ENCODE measurements around the gene NOL6.
"Not testable (repeated sequence)": the region's sequence is repeated elsewhere in the genome, so short reads cannot be mapped to it uniquely, and the experiment has no call there.

The NOL6 gene, protein sequence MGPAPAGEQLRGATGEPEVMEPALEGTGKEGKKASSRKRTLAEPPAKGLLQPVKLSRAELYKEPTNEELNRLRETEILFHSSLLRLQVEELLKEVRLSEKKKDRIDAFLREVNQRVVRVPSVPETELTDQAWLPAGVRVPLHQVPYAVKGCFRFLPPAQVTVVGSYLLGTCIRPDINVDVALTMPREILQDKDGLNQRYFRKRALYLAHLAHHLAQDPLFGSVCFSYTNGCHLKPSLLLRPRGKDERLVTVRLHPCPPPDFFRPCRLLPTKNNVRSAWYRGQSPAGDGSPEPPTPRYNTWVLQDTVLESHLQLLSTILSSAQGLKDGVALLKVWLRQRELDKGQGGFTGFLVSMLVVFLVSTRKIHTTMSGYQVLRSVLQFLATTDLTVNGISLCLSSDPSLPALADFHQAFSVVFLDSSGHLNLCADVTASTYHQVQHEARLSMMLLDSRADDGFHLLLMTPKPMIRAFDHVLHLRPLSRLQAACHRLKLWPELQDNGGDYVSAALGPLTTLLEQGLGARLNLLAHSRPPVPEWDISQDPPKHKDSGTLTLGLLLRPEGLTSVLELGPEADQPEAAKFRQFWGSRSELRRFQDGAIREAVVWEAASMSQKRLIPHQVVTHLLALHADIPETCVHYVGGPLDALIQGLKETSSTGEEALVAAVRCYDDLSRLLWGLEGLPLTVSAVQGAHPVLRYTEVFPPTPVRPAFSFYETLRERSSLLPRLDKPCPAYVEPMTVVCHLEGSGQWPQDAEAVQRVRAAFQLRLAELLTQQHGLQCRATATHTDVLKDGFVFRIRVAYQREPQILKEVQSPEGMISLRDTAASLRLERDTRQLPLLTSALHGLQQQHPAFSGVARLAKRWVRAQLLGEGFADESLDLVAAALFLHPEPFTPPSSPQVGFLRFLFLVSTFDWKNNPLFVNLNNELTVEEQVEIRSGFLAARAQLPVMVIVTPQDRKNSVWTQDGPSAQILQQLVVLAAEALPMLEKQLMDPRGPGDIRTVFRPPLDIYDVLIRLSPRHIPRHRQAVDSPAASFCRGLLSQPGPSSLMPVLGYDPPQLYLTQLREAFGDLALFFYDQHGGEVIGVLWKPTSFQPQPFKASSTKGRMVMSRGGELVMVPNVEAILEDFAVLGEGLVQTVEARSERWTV

DNA sequence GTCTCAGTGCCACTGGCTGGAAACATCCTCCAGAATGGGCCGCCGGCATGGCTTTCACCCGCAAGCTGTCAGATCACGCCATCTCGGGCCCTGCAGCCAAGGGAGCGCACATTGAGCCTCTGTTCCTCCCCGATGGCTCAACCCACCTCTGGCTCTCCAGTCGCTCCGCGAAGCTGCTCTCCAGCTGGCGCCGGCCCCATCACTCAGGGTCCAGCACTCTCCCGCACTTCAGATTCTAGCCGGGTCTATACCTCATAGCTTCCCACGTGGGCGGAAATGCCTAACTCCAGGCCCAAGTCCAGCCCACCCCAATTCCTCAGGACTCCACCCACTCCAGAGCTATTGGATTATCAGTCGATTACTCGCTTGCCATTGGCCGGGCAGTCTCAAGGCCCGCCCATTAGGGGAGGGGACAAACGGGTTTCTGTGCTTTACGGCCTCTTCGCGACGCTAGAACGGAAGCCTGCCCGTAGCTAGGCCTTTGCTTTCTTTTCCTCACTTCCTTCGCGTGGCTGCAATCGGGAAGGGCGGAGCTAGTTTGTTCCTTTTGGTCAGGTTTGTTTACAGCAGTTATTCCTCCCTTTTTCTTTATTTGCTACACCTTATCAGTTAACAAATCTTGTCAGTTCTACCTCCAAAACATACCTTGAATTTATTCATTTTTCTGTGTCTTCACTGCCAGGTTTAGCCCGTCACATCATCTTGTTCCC, at the start of gene NOL6:
Gene NOL6 (minus strand): TSS at position 282 of the 710 bp plus-strand sequence. CDS start 82 bp downstream, at position 200.
- DNase-seq (ENCODE audit: low read depth) = peak; percentile 97

DNA sequence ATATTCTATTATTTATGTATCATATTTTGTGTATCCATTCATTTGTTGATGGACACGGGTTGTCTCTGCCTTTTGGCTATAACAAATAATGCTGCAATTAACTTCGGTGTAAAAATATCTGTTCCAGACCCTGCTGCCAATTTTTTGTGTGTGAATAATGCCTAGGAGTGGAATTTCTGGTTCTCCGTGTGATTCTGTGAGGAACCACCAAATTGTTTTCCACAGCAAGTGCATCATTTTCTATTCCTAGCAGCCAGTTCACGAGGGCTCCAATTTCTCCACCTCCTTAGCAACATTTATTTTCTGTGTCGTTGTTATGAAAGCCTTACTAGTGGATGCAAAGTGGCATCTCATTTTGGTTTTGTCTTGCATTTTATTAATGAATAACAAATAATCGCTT, 48.1 kb upstream of the NOL6 start:
- DNase-seq (ENCODE audit: low read depth) = not testable (repeated sequence)

DNA sequence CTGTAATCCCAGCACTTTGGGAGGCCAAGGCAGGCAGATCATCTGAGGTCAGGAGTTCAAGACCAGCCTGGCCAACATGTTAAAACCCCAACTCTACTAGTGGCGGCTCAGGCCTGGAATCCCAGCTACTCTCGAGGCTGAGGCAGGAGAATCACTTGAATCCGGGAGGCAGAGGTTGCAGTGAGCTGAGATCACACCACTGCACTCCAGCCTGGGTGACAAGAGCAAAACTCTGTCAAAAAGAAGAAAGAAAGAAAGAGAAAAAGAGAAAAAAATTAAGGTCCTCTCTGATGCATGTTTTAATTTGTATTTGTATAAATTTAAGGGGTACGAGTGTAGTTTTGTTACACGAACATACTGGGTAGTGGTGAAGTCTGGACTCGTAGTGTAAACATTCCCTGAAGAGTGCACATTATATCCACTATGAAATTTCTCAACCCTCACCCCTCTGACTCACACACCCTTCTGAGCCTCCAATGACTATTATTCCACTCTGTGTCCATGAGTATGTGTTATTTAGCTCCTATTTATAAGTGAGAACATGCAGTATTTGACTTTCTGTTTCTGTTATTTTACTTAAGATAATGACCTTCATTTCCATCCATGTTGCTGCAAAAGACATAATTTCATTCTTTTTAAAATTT, 44.3 kb upstream of the NOL6 start:
- not testable (repeated sequence) for DNase-seq (ENCODE audit: low read depth)

DNA sequence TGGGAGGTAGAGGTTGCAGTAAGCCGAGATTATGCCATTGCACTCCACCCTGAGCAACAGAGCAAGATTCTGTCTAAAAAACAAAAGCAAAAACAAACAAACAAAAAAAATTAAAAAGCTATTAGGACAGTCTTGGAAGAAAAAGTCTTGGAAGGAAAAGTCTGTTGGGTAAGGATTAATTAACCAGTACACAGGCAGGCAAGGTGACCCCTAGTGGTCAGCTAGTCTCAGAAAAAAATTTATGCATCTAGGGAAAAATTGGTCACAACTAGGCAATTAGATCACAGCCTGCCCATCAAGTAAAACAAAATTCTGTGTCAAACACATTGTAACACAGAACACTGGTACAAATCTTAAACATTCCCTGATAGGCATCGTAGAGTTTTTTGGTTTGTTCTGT, 43.6 kb upstream of the NOL6 start:
- no peak for DNase-seq (ENCODE audit: low read depth)

DNA sequence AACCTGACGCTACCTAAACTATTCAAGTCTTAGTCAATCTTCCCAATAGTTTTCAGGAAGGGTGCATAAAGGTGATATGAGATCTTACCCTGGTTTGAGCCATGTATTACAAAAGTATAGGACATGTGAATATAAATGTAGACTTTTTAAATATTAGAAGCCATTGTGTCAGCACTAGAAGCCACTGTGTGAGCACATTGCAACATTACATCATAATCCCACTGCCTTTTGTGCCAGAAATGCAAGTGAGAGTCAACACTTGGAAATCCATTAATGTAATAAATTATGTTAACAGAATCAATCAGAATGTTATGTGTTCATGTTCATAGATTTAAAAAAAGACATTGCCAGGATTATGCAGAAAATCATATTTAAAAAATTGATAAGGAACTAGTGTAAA, 42.7 kb upstream of the NOL6 start:
- DNase-seq (ENCODE audit: low read depth) = not testable (repeated sequence)

DNA sequence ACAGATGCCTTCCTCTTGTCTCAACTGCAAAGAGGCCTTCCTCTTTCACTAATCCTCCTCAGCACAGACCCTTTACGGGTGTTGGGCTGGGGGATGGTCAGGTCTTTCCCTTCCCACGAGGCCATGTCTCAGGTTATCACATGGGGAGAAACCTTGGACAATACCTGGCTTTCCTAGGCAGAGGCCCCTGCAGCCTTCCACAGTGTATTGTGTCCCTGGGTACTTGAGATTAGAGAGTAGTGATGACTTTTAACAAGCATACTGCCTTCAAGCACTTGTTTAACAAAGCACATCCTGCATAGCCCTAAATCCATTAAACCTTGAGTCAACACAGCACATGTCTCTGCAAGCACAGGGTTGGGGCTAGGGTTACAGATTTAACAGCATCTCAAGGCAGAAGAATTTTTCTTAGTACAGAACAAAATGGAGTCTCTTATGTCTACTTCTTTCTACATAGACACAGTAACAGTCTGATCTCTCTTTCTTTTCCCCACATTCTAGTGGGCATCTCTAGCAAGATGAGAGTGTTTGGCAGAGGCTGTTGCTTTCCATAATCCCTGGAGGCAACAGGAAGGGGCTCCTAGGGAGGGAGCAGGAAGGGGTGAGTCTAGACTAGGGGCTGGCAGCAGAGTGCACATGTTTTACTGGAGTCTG, 41.7 kb upstream of the NOL6 start:
- DNase-seq (ENCODE audit: low read depth) = not testable (repeated sequence)

DNA sequence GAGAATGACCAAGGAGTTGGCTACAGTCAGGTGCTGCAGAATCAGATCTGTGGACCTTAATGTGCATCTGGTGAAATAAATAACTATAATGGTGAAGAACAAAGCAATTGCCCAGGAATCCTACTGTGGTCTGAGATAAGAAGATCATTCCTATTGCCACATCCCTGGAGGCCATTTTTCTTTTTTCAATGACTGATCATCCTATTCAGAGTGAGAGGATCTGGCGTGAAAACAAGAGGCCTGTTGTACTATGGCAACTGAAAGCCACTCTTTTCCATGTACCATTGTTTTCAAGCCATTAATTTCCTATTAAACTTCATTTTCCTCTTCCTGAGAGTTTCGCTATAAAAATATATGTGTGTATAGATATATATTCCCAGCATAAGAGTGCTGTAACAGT, 38.8 kb upstream of the NOL6 start:
- DNase-seq (ENCODE audit: low read depth) = not testable (repeated sequence)

DNA sequence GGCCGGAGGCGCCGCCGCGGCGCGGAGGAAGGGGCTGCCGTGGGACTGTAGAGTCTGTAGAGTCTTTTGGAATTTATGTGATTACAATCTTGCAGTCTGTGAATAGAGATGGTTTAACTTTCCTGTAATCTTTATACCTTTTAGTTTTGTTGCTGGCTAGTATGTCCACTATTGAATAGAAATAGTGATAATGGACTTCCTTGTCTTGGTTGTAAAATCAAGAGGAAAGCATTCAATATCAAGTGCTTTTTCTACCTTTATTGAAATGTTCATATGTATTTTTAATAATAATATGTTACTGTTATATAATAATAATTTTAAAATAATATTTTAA, 37.4 kb upstream of the NOL6 start:
- DNase-seq (ENCODE audit: low read depth) = not testable (repeated sequence)

DNA sequence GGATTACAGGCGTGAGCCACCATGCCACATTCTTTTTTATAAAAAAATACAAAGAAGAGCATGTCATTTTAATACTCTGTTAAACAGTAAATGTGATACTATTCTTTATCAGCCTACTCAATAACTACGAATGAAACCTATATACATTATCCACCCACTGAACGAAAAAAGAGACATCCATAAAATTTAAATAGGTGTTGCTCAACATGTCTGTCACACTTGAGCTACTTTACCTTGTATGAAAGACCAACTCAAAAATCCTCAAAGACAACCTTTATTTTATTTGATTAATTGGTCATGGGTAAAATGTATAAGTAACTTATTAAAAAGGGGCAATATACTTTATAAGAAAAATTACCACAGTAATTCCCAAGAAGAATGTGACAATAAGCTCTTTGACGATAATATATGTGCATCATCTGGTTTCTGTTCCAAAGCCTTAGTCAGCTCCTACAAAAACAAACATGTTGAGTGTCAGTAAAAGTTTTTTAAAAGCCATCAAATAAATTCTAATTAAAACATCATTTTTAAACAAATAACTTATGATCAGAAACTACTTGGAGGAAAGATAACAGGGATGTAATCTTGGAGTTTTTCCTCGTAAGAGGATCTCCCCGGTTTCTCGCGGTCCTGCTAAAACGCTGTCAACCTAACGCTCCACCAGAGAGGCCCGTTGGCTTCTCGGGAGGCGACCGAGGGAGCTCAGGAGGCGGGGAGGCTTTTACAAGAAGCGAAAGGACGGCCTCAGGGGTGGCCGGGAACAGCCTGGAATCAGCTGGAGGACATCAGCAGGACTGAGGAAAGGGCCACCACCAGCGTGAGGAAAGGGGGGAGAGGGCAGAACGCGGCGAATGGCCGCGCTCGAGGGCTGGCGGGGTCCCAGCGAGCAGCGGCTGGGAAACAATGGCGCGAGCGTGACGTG, 36.8 kb upstream of the NOL6 start:
- DNase-seq (ENCODE audit: low read depth) = no peak

DNA sequence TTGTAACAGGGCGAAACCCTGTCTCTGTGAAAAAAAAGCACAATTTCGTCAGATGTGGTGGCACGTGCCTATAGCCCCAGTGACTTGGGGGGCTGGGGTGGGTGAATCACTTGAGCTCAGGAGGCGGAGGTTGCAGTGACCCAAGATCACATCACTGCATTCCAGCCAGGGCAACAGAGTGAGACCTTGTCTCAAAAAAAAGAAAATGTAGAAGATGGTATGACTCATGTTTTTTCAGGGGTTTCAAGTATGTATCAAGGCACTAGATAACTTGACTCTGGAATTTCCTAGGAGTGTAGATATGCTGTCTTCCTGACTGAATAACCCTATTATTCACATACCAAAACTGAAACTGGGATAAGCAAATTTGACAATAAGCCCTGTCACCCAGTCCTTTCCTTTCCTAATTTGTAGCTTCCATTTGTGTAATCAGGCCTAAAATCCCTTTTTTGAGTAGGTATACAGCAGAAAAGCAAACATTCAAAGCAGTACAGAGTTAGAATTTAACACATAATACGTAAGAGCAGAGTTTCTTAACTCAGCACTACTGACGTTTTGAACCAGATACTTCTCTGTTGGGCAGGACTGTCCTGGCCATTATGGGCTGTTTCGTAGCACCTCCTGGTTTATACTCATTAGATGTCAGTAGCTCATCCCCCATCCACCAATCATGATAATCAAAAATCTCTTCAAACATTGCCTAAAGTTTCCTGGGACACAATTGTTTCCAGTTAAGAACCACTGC, 33.1 kb upstream of the NOL6 start:
- no peak for DNase-seq (ENCODE audit: low read depth)

DNA sequence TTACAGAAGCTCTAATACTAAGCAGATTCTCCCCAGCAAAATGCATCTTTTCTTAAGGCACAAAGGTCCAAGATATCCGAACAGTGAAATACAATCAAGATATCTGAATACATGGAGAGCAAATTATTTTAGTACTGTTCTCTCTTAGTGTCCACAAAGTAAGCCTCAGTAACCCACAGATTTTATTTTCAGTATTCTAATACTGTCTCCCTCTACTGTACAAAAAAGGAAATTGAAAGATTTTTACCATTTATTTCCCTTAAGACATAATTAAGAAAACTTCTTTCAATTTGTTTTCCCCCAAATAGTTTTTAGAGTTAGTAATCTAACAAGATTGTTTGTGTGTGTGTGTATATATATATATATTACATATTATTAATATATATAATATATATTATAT, 24.7 kb upstream of the NOL6 start:
- no peak for DNase-seq (ENCODE audit: low read depth)

DNA sequence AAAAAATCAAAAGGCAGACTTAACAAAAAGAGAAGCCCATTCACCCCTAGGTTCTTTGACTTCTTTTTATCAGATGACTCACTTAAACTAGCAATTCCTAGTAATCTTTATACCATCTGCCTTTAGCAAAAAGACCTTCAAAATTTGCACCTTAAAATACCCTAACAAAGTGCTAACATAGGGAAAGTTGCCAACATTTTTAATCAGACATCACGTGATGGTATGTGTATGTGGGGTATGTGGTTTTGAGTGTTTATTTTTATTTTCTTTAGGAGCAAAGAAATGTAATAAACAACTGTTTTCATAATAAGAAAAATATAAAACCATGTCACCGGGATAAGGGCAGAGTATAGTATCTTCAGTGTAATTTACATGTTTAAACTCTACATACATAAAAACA, 20.1 kb upstream of the NOL6 start:
- not testable (repeated sequence) for DNase-seq (ENCODE audit: low read depth)

DNA sequence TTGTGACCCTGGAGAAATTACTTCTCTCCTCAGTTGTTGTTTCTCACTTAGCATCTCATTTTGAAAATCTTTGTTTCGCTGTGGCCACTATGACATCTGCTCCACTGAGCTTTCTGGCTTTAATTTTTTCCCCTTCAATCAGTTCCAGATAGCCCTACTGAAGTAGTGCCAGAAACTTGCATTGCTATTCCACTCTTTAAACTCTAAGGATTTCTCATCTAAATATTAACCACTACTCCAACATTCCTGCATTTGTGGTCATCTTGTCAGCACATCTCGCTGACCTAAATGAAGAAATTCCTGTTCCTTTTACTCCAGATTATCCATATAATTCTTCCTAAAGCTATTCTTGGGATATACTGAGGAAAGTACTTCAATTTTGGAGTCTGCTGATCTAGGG, 15.3 kb upstream of the NOL6 start:
- no peak for DNase-seq (ENCODE audit: low read depth)

DNA sequence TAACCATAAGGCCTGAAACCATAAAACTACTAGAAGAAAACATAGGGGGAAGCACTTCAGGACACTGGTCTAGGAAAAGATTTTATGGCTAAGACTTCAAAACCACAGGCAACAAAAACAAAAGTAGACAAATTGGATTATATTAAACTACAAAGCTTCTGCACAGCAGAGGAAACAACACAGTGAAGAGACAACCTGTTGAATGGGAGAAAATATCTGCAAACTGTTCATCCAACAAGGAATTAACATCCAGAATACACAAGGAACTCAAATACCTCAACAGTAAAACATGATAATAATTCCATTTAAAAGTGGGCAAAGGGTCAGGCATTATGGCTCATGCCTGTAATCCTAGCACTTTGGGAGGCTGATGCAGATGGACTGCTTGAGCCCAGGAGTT, 11.6 kb upstream of the NOL6 start:
- DNase-seq (ENCODE audit: low read depth) = not testable (repeated sequence)

DNA sequence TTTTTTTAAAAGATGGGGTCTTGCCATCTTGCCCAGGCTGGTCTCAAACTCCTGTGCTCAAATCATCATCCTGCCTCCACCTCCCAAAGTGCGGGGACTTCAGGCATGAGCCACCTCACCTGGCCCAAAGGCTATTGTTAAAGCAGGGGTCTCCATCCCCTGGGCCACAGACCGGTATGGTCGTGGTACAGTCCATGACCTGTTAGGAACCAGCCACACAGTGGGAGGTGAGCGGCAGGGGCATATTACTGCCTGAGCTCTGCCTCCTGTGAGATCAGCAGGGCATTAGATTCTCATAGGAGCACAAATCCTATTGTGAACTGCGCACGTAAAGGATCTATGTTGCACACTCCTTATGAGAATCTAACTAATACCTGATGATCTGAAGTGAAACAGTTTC, 7.3 kb upstream of the NOL6 start:
- DNase-seq (ENCODE audit: low read depth) = no peak

DNA sequence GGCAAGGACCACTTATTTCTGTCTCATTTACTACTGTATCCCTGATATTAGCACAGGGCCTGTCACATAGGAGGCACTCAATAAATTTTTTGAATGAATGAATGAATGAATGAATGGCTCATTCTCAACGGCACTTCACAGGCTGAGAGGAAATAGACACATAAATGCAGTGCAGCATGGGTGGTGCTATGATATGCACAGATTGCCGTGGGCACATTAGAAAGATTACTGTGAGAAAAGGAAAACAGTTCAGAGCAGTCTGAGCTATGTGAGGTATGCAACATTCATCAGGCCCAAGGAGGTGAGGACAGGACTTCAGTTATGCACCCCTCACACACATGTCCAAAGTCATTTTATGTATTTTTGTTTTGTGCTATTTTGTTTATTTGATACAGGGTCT, 6.4 kb upstream of the NOL6 start:
- DNase-seq (ENCODE audit: low read depth) = no peak

DNA sequence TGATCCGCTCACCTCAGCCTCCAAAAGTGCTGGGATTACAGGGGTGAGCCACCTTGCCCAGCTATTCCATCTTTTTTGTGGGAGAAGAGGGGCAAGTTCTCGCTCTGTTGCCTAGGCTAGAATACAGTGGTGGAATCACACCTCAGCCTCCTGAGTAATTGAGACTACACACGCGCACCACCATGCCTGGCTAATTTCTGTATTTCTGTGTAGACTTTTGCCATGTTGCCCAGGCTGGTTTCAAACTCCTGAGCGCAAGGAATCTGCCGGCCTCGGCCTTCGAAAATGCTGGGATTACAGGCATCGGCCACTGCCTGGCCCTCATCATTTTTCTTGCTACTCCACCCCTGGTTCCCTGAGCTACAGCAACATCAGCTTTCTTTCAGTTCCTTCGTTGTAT, 2.8 kb upstream of the NOL6 start:
- DNase-seq (ENCODE audit: low read depth) = no peak

DNA sequence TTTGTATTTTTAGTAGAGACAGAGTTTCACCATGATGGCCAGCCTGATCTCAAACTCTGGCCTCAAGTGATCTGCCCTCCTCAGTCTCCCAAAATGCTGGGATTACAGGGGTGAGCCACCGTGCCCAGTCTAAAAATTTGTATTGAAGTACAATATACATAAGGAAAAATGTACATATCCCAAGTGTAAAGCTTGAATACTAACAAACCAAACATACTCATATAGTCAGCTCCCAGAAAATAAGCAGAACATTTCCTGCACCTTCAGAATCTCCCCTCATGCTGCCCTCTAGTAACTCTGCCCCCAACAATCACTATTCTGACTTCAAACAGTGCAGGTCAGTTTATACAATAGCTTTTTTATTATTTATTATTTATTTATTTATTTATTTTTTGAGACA, 1.6 kb upstream of the NOL6 start:
- DNase-seq (ENCODE audit: low read depth) = no peak

Measured in stimulated activated CD8-positive, alpha-beta memory T cell treated with anti-CD3 and anti-CD28 coated beads, Interleukin-7, amount 100 ng/mL, for 24 hours (primary cell).